Stimulated activated CD8-positive, alpha-beta memory T cell treated with anti-CD3 and anti-CD28 coated beads, Interleukin-12 subunit alpha, Interleukin-12 subunit beta, amount 100 ng/mL, for 4 hours (primary cell): ENCODE measurements around the gene TBC1D14.
"Not testable (repeated sequence)": the region's sequence is repeated elsewhere in the genome, so short reads cannot be mapped to it uniquely, and the experiment has no call there.

Source experiments
- DNase-seq: peaks from one replicate; pipeline ENCODE4 v3.0.0-alpha.2; 2020; ENCODE audit warnings: low read depth

TBC1D14 gene

DNA sequence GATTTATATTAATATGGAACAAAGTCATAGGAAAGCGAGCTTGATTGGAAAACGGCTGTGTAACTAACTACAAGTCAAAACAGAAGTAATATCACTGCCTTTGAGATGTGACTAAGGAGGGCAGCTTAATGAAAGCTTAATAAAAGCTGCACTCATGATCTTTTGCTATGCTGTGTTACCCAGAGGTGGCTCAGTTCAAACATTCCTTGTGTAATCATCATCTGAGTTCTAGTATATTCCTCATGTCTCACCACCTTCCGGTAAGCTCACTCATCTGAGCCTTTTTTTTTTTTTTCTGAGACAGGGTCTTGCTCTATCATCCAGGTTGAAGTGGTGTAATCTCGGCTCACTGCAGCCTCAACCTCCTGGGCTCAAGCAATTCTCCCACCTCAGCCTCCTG is 153.2 kb downstream of the TBC1D14 start:
- DNase-seq, result no peak

DNA sequence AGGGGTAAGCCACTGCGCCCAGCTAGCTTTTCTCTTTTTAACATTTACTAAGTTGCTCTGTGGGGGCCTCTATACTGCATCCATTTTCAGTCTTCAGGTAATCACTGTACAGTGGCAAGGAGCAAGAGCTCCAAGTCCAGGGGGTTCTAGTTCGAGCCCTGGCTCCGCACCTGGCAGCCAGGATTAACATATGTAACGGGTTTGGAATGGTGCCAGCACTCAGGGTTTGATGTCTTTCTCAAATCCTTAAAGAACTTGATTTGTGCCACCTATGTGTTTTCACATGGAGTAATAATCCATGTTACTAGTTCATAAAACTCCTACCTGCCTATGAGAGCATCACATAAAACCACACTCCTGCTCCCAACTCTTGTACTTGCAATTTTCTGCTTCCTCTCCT is 153.7 kb downstream of the TBC1D14 start:
- no peak for DNase-seq

DNA sequence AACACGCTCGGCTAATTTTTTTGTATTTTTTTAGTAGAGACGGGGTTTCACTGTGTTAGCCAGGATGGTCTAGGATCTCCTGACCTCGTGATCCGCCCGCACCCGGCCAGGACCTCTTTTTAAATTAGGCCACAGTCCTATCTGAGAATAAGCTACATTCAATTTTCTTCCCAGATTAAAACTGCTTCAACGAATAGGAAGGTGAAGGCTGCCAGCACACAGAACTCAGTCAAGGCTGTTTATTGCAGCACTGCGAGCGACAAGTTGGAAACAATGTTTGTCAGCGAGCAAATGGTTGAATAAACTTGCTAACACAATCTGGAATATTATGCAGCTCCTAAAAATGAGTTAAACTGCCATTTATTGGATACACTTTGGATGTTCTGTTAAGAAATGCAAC is 156.4 kb downstream of the TBC1D14 start:
- no peak for DNase-seq

DNA sequence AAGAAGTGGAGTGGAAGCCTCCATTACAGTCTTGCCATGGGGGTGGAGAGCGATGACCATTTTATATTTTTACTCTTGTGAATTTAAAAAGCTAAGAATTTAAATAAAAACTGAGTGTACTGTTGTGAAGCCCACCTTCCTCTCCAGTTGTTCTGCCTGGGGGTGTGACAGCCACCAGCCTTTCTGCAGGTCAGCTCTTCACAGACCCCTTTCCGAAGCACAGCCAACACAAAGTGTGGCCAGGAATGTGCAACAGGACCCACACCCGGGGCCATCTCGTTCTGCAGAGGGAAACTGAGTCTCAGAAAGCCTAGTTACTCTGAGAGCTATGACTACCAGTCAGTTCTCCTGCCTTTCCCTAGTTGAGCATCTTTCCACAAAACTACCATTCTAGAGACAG is 156.9 kb downstream of the TBC1D14 start:
- no peak for DNase-seq

DNA sequence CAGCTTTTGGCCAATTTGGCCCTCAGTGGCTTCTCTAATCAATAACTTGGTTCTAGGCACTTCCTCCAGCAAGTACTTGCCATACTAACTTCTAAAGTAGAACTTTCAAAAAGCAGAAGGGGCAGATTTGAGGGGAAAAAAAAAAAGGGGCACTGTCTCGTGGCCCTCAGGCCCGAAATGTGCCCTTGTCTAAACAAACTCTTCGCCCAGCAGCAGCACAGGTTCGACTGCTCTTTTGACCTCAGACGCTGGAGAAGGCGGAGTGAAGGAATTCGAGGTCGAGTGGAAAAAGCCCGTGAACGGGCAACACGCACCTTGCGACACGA is 157.5 kb downstream of the TBC1D14 start:
- DNase-seq, result no peak

DNA sequence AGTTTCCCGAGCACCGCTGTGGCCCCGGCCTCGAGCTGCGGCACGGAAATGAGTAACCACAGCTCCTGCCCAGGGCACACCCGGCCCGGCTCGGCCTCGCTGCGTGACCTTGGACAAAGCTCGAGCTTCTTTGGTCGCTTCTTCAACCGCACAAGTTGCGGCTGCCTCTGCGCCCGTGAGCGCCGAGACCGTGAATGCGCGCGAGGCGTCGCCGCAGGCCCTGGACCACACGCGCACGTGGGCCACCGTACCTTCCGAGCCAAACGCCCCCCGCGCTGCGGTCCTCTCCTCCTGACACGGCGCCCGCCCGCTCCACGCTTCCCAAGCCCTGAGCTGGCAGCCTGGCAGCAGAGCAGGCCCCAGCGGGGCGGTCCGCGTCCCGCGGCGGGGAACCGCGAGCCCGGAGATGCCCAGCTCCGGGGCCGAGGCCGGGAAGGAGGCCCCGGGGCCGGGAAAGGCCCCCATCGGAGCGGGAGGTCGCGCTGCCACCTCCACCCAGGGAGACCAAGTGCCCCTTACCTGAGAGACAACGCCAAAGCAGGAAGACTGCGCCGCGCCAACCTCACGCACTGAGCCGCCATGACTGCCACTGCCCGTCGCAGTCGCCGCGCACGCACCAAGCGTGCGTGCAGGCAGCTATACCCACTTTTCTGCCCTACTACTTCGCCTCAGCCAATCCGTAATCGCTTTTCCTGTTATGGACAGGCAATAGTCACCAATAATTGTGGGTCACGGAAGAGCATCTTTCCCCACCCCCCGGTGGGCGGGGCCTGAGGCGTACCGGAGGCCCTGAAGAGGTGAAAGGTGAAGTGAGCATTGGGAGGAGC is 158.0 kb downstream of the TBC1D14 start, which contains the start of gene GRPEL1:
Gene GRPEL1 (minus strand): TSS at position 613 of the 827 bp plus-strand sequence. CDS start 32 bp downstream, at position 581.
- peak; percentile 22 for DNase-seq

DNA sequence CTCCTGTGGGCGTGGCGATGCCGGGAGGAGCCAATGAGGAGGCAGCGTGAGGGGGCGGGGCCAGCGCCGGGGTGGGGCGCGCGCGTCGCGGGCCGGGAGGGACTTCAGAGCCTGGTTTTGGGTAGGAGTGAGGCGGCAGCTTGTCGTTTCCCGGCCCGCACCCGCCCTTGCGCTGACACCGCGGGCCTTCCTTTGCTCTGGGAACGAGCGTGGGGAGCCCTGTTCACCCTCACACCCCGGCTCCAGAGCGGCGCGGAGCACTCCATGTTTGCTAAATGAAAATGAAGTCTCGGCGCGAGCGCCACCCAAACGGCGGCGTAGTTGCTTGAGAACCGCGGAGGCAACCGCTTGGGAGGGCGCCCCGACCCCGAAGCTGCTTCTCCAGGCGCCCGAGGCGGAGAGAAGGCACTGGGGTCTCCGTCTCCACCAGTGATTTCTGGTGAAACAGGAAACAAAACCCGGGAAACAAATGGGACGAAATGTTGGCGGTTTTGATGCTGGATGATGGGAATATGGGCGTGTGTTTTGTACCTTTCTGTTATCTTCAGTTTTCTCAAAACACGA is 158.7 kb downstream of the TBC1D14 start:
- peak; percentile 100 for DNase-seq

DNA sequence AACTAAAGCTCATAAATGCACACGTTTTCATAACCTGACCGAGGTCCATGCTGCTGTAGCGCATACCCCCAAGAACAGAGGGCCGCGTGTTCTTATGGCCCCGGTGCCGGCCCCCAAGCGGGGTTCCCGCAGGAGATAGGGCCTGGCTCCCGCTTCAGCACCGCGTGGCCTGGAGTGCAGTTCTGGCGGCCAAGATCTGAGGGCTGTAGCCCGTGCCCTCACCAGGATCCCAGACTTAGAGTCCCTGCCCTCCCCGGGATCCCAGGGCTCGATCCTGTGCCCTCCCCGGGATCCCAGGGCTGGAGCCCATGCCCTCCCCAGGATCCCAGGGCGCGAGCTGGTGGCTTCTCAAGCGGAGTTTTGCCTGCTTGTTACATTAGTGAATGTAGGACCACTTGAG is 159.3 kb downstream of the TBC1D14 start:
- no peak for DNase-seq

DNA sequence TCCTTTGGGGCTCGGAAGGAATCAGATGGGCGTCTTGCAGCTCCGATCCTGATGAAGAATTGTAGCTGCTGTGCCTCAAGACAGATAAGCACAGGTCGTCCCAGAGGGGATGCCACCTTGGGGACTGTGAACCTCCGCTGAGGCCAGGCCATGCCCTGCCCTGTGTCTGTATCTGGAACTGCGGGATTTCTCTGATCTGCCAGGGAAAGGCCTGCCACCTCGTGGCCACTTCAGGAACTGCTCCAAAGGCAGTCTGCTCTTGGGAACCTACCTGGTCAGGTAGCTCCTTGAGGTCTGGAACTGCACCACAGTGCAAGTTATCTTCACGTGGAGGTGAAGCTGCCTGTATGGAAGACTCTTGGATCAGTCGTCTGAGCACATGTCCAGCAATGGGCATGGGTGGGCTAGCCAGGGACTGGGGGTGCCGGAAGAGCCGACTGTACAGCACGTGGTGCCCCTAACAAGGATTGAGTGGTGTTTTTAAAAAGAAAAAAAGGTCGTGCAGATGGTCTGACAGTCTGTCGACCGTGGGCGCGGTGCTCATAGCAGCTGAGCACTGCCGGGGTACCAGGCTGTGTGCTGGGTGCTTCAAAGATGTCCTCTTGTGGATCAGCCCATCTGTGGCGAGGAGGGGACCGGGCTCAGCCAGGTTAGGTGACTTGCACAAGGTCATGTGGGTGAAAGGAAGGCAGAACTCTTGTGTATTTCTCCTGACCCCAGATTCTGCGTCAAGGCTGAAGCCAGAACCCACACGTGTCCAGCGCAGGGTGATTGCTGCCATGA is 161.3 kb downstream of the TBC1D14 start:
- DNase-seq, result peak; percentile 67

DNA sequence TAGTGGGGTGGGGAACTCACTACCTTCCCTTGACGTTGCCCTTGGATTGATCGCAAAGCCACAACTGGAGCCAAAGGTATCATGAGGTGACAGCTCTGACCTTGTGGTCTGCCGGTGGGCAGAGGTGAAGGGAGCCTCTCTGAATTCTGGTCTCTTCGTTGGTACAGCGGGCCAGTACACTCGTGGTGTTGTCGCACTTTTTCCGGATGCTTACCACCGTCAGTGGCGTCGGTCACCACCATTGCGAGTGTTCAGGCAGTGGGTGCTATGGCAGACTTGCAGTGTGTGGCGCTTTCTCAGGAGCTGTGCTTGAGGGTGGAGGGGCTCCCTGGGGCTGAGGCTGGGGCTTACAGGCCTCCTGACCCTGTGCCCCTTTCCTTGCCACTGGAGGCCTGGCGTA is 163.4 kb downstream of the TBC1D14 start:
- no peak for DNase-seq

DNA sequence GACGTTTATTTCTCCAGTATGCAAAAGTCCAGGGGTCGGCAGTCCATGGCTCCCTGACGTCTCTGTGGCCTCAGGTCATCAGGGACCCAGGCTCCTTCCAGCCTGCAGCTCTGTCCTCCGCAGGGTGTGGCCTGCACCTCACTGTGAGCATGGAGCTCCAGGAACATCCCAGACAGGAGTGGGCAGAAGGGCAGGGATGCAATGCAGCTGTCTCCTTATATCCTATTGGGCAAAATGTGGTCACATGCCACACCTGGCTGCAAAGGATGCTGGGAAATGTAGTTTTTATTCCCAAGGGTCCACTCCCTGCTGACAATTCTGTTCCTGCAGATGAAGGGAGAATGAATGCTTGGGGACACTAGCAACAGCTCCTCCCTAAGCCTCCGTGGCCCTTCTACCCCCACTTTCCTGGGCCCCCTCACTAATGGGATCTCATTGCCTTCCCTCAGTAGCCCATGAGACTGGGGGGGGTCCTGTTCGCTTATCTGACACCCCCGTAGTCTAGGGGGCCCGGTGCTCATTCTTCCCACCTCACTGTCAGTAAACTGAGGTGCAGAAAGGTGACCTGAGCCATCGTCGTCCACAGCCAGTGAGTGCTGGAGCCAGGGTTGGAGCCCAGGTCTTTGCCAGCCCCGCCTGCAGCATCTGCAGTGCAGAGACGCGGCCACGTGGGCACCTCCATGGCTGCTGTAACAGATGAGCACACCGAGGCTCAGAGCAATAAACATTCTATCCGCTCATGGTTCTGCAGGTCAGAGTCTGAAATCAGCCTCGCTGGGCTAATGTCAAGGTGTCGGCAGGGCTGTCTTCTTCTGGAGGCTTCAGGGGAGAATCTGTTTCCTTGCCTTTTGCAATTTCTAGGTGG is 164.1 kb downstream of the TBC1D14 start:
- no peak for DNase-seq

DNA sequence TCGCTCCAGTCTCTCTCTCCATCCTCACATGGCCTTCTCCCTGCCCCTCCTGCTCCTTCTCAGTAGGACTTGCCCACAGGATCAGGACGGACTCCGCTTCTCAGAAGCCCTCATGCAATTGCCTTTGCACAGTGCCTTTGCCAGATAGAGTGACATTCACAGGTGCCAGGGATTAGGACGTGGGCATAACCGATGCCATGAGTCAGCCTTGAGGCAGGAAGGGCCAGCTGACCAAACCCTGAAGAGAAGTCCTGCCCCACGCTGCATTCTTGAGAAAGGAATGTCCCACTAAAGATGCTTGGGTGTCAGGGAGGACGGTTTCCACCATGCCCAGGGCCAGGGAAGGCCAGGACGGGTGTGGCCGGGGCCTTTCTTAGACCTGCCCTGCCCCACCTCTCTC is 164.8 kb downstream of the TBC1D14 start:
- DNase-seq, result no peak

DNA sequence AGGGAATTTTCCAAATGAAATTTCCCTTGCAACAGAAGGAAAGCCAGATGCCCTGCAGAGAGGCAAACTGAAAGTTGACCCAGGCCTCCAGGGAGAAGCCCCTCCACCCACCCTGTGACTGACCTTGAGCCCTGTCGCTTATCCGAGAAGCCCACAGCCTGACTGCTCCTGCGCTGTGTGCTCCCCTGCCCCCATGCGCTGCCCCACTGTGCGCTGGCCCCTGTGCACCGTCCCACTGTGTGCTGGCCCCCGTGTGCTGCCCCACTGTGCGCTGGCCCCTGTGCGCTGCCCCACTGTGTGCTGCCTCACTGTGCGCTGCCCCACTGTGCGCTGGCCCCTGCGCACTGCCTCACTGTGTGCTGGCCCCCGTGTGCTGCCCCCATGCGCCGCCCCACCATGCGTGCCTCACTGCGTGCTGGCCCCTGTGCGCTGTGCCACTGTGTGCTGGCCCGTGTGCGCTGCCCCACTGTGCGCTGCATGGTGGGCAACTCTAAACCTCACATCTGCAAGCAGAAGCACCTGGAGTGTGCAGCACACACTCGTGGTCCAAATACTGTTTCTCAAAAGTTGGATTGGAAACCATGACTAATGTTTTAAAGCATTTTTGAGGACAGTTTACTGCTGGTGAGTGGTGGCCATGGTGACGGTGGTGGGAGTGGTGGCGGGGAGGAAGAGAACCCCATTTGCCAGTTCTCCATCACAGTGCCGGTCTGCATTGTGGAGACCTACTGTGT is 166.5 kb downstream of the TBC1D14 start:
- DNase-seq, result no peak

DNA sequence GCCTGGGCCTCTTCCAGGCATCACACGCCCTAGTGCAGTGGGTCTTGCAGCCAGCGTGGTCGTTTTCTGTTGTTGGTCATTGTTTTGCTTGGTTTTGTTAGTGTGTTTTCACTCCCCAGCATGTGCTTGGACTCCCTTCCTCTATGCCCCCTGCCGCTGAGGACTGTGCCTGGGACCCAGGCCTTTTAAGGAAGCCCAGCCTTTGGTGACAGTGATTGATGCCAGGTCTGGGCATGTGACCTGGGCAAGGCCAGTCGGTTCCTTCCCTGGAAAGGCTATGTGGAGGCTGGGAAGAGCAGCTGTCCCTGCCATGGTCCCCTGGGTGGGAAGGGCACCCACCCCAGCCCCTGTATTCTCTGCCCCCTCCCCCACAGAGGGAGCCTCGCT is 167.1 kb downstream of the TBC1D14 start:
- DNase-seq, result no peak

DNA sequence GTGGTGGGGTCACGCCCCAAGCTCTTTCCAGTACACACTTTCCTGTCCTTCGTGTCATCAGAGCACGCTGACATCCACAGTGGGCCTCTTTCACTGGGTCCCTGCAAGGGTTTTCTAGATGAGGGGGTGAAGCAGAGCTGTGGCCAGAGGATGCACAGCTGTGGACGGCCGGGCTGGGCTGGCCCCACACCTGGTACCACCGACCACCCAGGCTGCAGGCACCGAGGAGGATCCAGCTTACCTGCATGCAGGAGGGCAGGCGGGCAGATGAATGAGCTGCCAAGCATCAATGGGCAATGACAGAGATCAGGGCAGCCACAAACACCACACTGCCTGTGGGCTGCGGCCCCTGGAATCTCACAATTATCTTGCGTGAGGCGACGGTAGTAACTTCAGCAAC is 167.7 kb downstream of the TBC1D14 start:
- no peak for DNase-seq

DNA sequence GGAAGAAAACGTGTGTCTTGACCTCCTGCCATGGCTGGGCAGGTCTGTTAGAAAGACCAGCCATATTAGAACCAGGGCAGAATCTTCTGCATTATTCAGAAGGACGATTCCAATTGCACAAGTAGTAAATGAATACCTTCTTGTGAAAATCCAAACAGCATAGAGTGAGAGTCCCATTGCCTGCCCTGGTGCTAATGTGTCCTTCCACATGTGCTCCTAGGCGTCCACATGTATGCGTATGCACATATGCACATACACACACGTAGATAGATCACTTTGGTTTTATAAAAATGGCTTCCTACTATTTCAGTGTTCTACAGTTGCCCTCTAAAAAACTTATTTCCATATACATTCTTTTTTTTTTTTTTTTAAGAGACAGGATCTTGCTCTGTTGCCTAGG is 168.4 kb downstream of the TBC1D14 start:
- no peak for DNase-seq

DNA sequence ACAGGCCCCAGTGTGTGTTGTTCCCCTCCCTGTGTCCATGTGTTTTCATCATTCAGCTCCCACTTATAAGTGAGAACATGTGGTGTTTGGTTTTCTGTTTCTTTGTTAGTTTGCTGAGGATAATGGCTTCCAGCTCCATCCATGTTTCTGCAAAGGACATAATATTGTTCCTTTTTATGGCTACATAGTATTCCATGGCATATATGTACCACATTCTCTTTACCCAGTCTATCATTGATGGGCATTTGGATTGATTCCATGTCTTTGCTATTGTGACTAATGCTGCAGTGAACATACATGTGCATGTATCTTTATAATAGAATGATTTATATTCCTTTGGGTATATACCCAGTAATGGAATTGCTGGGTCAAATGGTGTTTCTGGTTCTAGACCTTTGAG is 169.9 kb downstream of the TBC1D14 start:
- not testable (repeated sequence) for DNase-seq

DNA sequence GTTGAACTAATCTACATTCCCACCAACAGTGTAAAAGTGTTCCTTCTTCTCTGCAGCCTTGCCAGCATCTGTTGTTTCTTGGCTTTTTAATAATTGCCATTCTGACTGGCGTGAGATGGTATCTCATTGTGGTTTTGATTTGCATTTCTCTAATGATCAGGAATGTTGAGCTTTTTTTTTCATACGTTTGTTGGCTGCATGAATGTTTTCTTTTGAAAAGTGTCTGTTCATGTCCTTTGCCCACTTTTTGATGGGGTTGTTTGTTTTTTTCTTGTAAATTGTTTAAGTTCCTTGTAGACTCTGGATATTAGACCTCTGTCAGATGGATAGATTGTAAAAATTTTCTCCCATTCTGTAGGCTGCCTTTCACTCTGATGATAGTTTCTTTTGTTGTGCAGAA is 170.3 kb downstream of the TBC1D14 start:
- not testable (repeated sequence) for DNase-seq
